SK-N-SH (cell line): ENCODE results near the gene CTAG1B. TPM values are rescaled to one million over a fixed set of nuclear protein-coding genes. Genes with fewer than 3 reads are reported as not detected.

Experiments used
- CTCF ChIA-PET: fragments of 300-600, 350-600 bp; formaldehyde crosslinking; extraction: SDS; loops from one replicate; lab custom pipeline; 2021; lab: Yijun Ruan, JAX
- POLR2A ChIA-PET: fragments of 350-600 bp; sonication (Branson Sonifier 250); formaldehyde crosslinking; extraction: SDS; loops from one replicate; lab custom pipeline; 2020; ENCODE audit warnings: antibody characterized with exemption, inconsistent platforms; lab: Yijun Ruan, JAX
- DNase-seq: peaks from one replicate; pipeline ENCODE4 v3.0.0; 2012
- H2AFZ ChIP-seq: fragments of 200-600 bp; sonication (generic); 2 replicates; pipeline ENCODE4 v1.8.1; 2016; ENCODE audit warnings: antibody characterized with exemption, mild to moderate bottlenecking, low read depth
- H3F3A ChIP-seq: fragments of 200-600 bp; sonication (generic); replicated peaks from 2 replicates; pipeline ENCODE3; 2016; ENCODE audit warnings: antibody characterized with exemption, mild to moderate bottlenecking; ENCODE audit not compliant: insufficient read depth
- H3K27ac ChIP-seq, 2 experiments: fragments of 200-500 bp in 1 of 2; fragments of 200-600 bp in 1 of 2; sonication (Bioruptor generic) in 1 of 2; sonication (generic), shearing (Covaris generic) in 1 of 2; 2 replicates each; pipeline versions ENCODE4 v1.5.1 to v1.6.1; 2014 to 2016; ENCODE audit warnings: low read depth in 2 of 2, inconsistent platforms in 1 of 2, low read length in 1 of 2, mild to moderate bottlenecking in 1 of 2, mixed read lengths in 1 of 2
- H3K27me3 ChIP-seq: fragments of 200-600 bp; sonication (generic), shearing (Covaris generic); 2 replicates; pipeline ENCODE4 v1.6.1; 2016; ENCODE audit warnings: mixed run types; ENCODE audit not compliant: insufficient read depth
- H3K36me3 ChIP-seq, 2 experiments: fragments of 200-500 bp in 1 of 2; fragments of 200-600 bp in 1 of 2; sonication (Bioruptor generic) in 1 of 2; sonication (generic) in 1 of 2; replicated peaks in 1 of 2; 2 replicates each; pipeline versions ENCODE3 to v1.5.1; 2014 to 2016; ENCODE audit warnings: low read length in 1 of 2, mild to moderate bottlenecking in 1 of 2; ENCODE audit not compliant: insufficient read depth in 2 of 2, control insufficient read depth in 1 of 2
- H3K4me1 ChIP-seq, 2 experiments: fragments of 200-500 bp in 1 of 2; fragments of 200-600 bp in 1 of 2; sonication (Bioruptor generic) in 1 of 2; sonication (generic), shearing (Covaris generic) in 1 of 2; 2 replicates each; pipeline versions ENCODE4 v1.5.1 to v1.6.1; 2014 to 2016; ENCODE audit warnings: low read depth in 1 of 2, low read length in 1 of 2, mixed run types in 1 of 2; ENCODE audit not compliant: insufficient read depth in 2 of 2, control insufficient read depth in 1 of 2
- H3K4me2 ChIP-seq: fragments of 200-600 bp; sonication (generic), shearing (Covaris generic); 2 replicates; pipeline ENCODE4 v1.6.1; 2017; ENCODE audit warnings: mixed run types
- H3K4me3 ChIP-seq, 2 experiments: fragments of 200-500 bp in 1 of 2; fragments of 200-600 bp in 1 of 2; sonication (Bioruptor generic) in 1 of 2; sonication (generic), shearing (Covaris generic) in 1 of 2; 2 replicates each; pipeline versions ENCODE4 v1.5.1 to v1.8.1; 2014 to 2016; ENCODE audit warnings: low read depth in 2 of 2, inconsistent platforms in 1 of 2, low read length in 1 of 2, mild to moderate bottlenecking in 1 of 2, mixed read lengths in 1 of 2, moderate library complexity in 1 of 2
- H3K79me2 ChIP-seq: fragments of 200-600 bp; sonication (generic); 2 replicates; pipeline ENCODE4 v1.8.1; 2017; ENCODE audit warnings: mild to moderate bottlenecking; ENCODE audit not compliant: insufficient read depth
- H3K9ac ChIP-seq: fragments of 200-600 bp; sonication (generic); 2 replicates; pipeline ENCODE4 v1.6.1; 2017; ENCODE audit warnings: mixed run types
- H3K9me2 ChIP-seq: fragments of 200-600 bp; sonication (generic); 2 replicates; pipeline ENCODE4 v1.6.1; 2017; ENCODE audit warnings: mixed run types
- H3K9me3 ChIP-seq: fragments of 200-600 bp; sonication (generic); 2 replicates; pipeline ENCODE4 v1.6.1; 2017; ENCODE audit warnings: mixed run types, mild to moderate bottlenecking, moderate library complexity
- H4K20me1 ChIP-seq: fragments of 200-600 bp; sonication (generic); 2 replicates; pipeline ENCODE4 v1.6.1; 2017; ENCODE audit warnings: mild to moderate bottlenecking, mixed run types; ENCODE audit not compliant: insufficient read depth
- CHD2 ChIP-seq: fragments of 150-350 bp; IDR thresholded peaks from 2 replicates; pipeline ENCODE4 v1.6.1; 2018; ENCODE audit warnings: low read length; ENCODE audit not compliant: partially characterized antibody
- CTCF ChIP-seq: fragments of 200-600 bp; sonication (generic); IDR thresholded peaks from 2 replicates; pipeline ENCODE4 v1.6.1; 2017; ENCODE audit warnings: antibody characterized with exemption, mild to moderate bottlenecking, moderate library complexity
- ELF1 ChIP-seq: IDR thresholded peaks from 2 replicates; pipeline ENCODE4 v1.4.0; 2012
- EP300 ChIP-seq, 2 experiments: IDR thresholded peaks; 2 replicates each; pipeline versions ENCODE4 v1.4.0 to v1.6.1; 2012; ENCODE audit warnings: borderline replicate concordance in 1 of 2, low read depth in 1 of 2, low read length in 1 of 2
- FOXJ3 ChIP-seq: sonication (generic); formaldehyde crosslinking; IDR thresholded peaks from 2 replicates; pipeline ENCODE4 v1.5.1; 2020; ENCODE audit warnings: mild to moderate bottlenecking, missing genetic modification reagents
- GABPA ChIP-seq: IDR thresholded peaks from 2 replicates; pipeline ENCODE4 v1.4.0; 2012; ENCODE audit warnings: low read depth, mild to moderate bottlenecking
- GATA2 ChIP-seq: sonication (generic); formaldehyde crosslinking; IDR thresholded peaks from 2 replicates; pipeline ENCODE4 v1.5.0; 2020; ENCODE audit warnings: mild to moderate bottlenecking, missing genetic modification reagents
- MAX ChIP-seq: IDR thresholded peaks from 2 replicates; pipeline ENCODE4 v1.4.0; 2012; ENCODE audit warnings: low read depth
- NFIC ChIP-seq: IDR thresholded peaks from 2 replicates; pipeline ENCODE4 v1.4.0; 2012; ENCODE audit warnings: borderline replicate concordance
- NRF1 ChIP-seq: IDR thresholded peaks from 2 replicates; pipeline ENCODE4 v1.6.1; 2012; ENCODE audit warnings: low read depth, mild to moderate bottlenecking, low read length
- POLR2AphosphoS5 ChIP-seq: IDR thresholded peaks from 2 replicates; pipeline ENCODE4 v1.6.1; 2012; ENCODE audit warnings: low read depth, low read length
- RFX5 ChIP-seq: IDR thresholded peaks from 2 replicates; pipeline ENCODE4 v1.6.1; 2012; ENCODE audit warnings: mild to moderate bottlenecking, improper control_type of control experiment, low read length
- RXRA ChIP-seq: IDR thresholded peaks from 2 replicates; pipeline ENCODE4 v1.4.0; 2012; ENCODE audit warnings: low read depth, mild to moderate bottlenecking, borderline replicate concordance
- SIN3A ChIP-seq: IDR thresholded peaks from 2 replicates; pipeline ENCODE4 v1.6.1; 2012; ENCODE audit warnings: low read depth, mild to moderate bottlenecking, low read length, moderate library complexity, borderline replicate concordance
- SMC3 ChIP-seq: IDR thresholded peaks from 2 replicates; pipeline ENCODE4 v1.6.1; 2012; ENCODE audit warnings: low read depth, low read length, improper control_type of control experiment
- TAF1 ChIP-seq: IDR thresholded peaks from 2 replicates; pipeline ENCODE4 v1.6.1; 2012; ENCODE audit warnings: low read depth, mild to moderate bottlenecking, low read length, moderate library complexity, borderline replicate concordance
- TCF12 ChIP-seq: IDR thresholded peaks from 2 replicates; pipeline ENCODE4 v1.4.0; 2012
- USF1 ChIP-seq: IDR thresholded peaks from 2 replicates; pipeline ENCODE4 v1.4.0; 2012; ENCODE audit warnings: low read depth, borderline replicate concordance
- USF2 ChIP-seq: fragments of 150-350 bp; IDR thresholded peaks from 2 replicates; pipeline ENCODE4 v1.6.1; 2017; ENCODE audit warnings: antibody characterized with exemption, low read length, low read depth, borderline replicate concordance
- ZBTB33 ChIP-seq: IDR thresholded peaks from 2 replicates; pipeline ENCODE4 v1.4.0; 2012; ENCODE audit warnings: low read depth, borderline replicate concordance
- WGBS: methylation state at CpG from one replicate; pipeline ENCODE4 v1.1.6; 2017; ENCODE audit warnings: low lambda C conversion rate; 5-methylcytosine and 5-hydroxymethylcytosine counted together
- polyA plus RNA-seq, 3 experiments: library from polyadenylated mRNA; depleted of rRNA; stranded (reverse); fragments of >200 nt; gene quantifications; 2 replicates each; pipeline ENCODE4 v1.2.3, GENCODE V29; 2012

CTAG1B gene
- polyA plus RNA-seq, 1 of the 3 experiments (the other 2 are of a cell fraction) = not detected

- Histone ChIP-seq H2AFZ (no peak overlapping the region), H3K9ac (no peak overlapping the region), H3K4me2 (no peak overlapping the region), H3K36me3 (no peaks in the 10 kb centered on the region), H3K79me2 (no peaks in the 10 kb centered on the region), H3K4me1 (no peaks in the 10 kb centered on the region), H3K27ac (no peak overlapping the region), H3K27me3 (peaks cover 12% of the 10 kb centered on the region; the same call in 1 of the 2 replicates), H3K9me3 (no peaks in the 10 kb centered on the region), H3K4me3 (no peak overlapping the region), H3K9me2 (no peaks in the 10 kb centered on the region), H4K20me1 (no peaks in the 10 kb centered on the region), H3F3A (no peaks in the 10 kb centered on the region)
- POLR2A ChIA-PET = no interaction called here
- DNase-seq = no peak
- CTCF ChIA-PET = no interaction called here
- 27% methylated on average over 11 of the region's 11 CpGs for WGBS
- no peak for TF ChIP-seq CTCF
- no peak for TF ChIP-seq MAX
- TF ChIP-seq USF2 = no peak
- TF ChIP-seq SMC3 = no peak
- no peak for TF ChIP-seq ELF1
- no peak for TF ChIP-seq TAF1
- TF ChIP-seq SIN3A = no peak
- TF ChIP-seq NRF1 = no peak
- no peak for TF ChIP-seq NFIC
- TF ChIP-seq RFX5 = no peak
- TF ChIP-seq POLR2AphosphoS5 = no peak
These were observed 36.7 kb upstream of the CTAG1B start for GRCh38 chrX:154655786-154656185.

DNA sequence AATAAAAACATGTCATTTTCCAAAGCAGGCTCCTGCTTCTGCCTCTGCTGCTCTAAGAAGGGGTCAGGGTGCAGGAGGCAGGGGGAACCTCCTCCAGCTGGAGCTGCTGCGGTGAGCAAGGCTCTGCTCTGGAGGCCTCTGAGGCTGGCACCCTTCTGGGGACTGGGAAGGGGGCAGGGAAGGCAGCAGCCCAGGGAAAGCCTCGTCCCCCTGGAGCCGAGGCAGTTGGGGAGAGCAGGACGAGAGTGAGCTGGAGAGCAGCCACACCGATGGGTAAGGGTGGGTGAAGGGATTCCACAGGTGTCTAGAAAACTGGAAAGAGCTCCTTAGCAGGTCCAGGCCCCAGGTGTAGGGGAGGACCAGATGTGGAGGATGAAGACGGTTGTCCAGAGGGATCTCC is 36.3 kb upstream of the CTAG1B start:
- WGBS = 20% methylated on average over 5 of the region's 6 CpGs
- Histone ChIP-seq H4K20me1 (no peaks in the 10 kb centered on the region), H3K27ac (no peak overlapping the region), H3K9ac (no peak overlapping the region), H3K4me3 (no peak overlapping the region), H3K9me2 (no peaks in the 10 kb centered on the region), H2AFZ (no peak overlapping the region), H3K4me2 (no peak overlapping the region), H3K27me3 (peaks cover 12% of the 10 kb centered on the region; the same call in 1 of the 2 replicates), H3K36me3 (no peaks in the 10 kb centered on the region), H3F3A (no peaks in the 10 kb centered on the region), H3K9me3 (no peaks in the 10 kb centered on the region), H3K4me1 (no peaks in the 10 kb centered on the region), H3K79me2 (no peaks in the 10 kb centered on the region)
- DNase-seq = no peak
- ChIA-PET CTCF (no interaction called here), POLR2A (no interaction called here)
- TF ChIP-seq ELF1 (no peak), SMC3 (no peak), USF2 (no peak), ZBTB33 (no peak), NRF1 (no peak), SIN3A (no peak), EP300 (IDR thresholded peaks at IDR 0.05; ENCODE audit: borderline replicate concordance in 1 of 2, low read depth in 1 of 2, low read length in 1 of 2) (no peak), GABPA (no peak), RFX5 (no peak), TCF12 (no peak), USF1 (no peak), FOXJ3 (no peak), GATA2 (CRISPR knock-in tag) (no peak), CHD2 (no peak), RXRA (no peak)
